ENCODE measurements around the gene EPOP.
A peak's percentile ranks its signal among the peaks of the same experiment; 100 is the strongest.

EPOP gene

GRCh38 chr17:38674749-38675615 lies at the start of gene EPOP:
Gene EPOP, minus strand, starts transcription at chr17:38674957. Its CDS starts 462 bp downstream, at chr17:38674495.
- DNase-seq (ENCODE audit: low spot score): peak; percentile 90

GRCh38 chr17:38721802-38722201 lies 47.0 kb upstream of the EPOP start:
- no peak for DNase-seq (ENCODE audit: low spot score)

- no peak for DNase-seq (ENCODE audit: low spot score)
Measured at GRCh38 chr17:38720941-38721340, 46.2 kb upstream of the EPOP start.

- DNase-seq (ENCODE audit: low spot score): no peak
Measured at GRCh38 chr17:38719943-38720641, 45.3 kb upstream of the EPOP start.

GRCh38 chr17:38719289-38719942 lies 44.7 kb upstream of the EPOP start:
- DNase-seq (ENCODE audit: low spot score): no peak

- DNase-seq (ENCODE audit: low spot score): no peak
Measured at GRCh38 chr17:38717139-38717745, 42.5 kb upstream of the EPOP start.

- no peak for DNase-seq (ENCODE audit: low spot score)
Measured at GRCh38 chr17:38716368-38717005, 41.7 kb upstream of the EPOP start.

- DNase-seq (ENCODE audit: low spot score): no peak
Measured at GRCh38 chr17:38715216-38715943, 40.6 kb upstream of the EPOP start.

GRCh38 chr17:38713456-38714075 lies 38.8 kb upstream of the EPOP start:
- no peak for DNase-seq (ENCODE audit: low spot score)

GRCh38 chr17:38712593-38712992 lies 37.8 kb upstream of the EPOP start:
- DNase-seq (ENCODE audit: low spot score): no peak

GRCh38 chr17:38711792-38712571 lies 37.2 kb upstream of the EPOP start:
- DNase-seq (ENCODE audit: low spot score): no peak

GRCh38 chr17:38710985-38711384 lies 36.2 kb upstream of the EPOP start:
- DNase-seq (ENCODE audit: low spot score): no peak

- DNase-seq (ENCODE audit: low spot score): no peak
Measured at GRCh38 chr17:38710604-38710962, 35.8 kb upstream of the EPOP start.

- no peak for DNase-seq (ENCODE audit: low spot score)
Measured at GRCh38 chr17:38709864-38710603, 35.3 kb upstream of the EPOP start.

GRCh38 chr17:38709104-38709820 lies 34.5 kb upstream of the EPOP start:
- no peak for DNase-seq (ENCODE audit: low spot score)

- no peak for DNase-seq (ENCODE audit: low spot score)
Measured at GRCh38 chr17:38707678-38708351, 33.1 kb upstream of the EPOP start.

- DNase-seq (ENCODE audit: low spot score): no peak
Measured at GRCh38 chr17:38706505-38707216, 31.9 kb upstream of the EPOP start.

Data from LoVo (cell line).